GM23338 (cell line): ENCODE data around the gene VPS52.

Source experiments
- CTCF ChIP-seq, 2 experiments: fragments of 200-600 bp in 1 of 2; sonication (generic) in 1 of 2; conservative IDR thresholded peaks; 2 replicates each; pipeline versions ENCODE4 v1.5.1 to v1.6.1; 2016 to 2017; ENCODE audit warnings: antibody characterized with exemption in 2 of 2, low read depth in 2 of 2, mild to moderate bottlenecking in 2 of 2, moderate library complexity in 1 of 2
- EZH2 ChIP-seq: fragments of 200-600 bp; sonication (generic); IDR thresholded peaks from one replicate; pipeline ENCODE4 v1.8.0; 2017; ENCODE audit warnings: antibody characterized with exemption, mild to moderate bottlenecking, low read depth; ENCODE audit not compliant: unreplicated experiment
- EZH2phosphoT487 ChIP-seq: fragments of 200-600 bp; sonication (generic); IDR thresholded peaks from one replicate; pipeline ENCODE4 v1.8.1; 2018; ENCODE audit warnings: antibody characterized with exemption; ENCODE audit not compliant: unreplicated experiment
- POLR2AphosphoS5 ChIP-seq: IDR thresholded peaks from 2 replicates; pipeline ENCODE4 v1.6.1; 2016; ENCODE audit warnings: antibody characterized with exemption, low read depth
- REST ChIP-seq: IDR thresholded peaks from one replicate; pipeline ENCODE4 v1.6.1; 2018; ENCODE audit warnings: antibody characterized with exemption; ENCODE audit not compliant: unreplicated experiment
- STAT1 ChIP-seq: IDR thresholded peaks from one replicate; pipeline ENCODE4 v1.6.1; 2016; ENCODE audit warnings: antibody characterized with exemption; ENCODE audit not compliant: unreplicated experiment

GRCh38 chr6:33249732-33250630 lies 21.7 kb downstream of the VPS52 start:
- TF ChIP-seq CTCF (conservative IDR thresholded peaks at IDR 0.05; ENCODE audit: low read depth in 2 of 2), result no peak
- no peak for TF ChIP-seq EZH2
- TF ChIP-seq POLR2AphosphoS5, result no peak
- TF ChIP-seq STAT1, result no peak
- TF ChIP-seq EZH2phosphoT487, result no peak
- no peak for TF ChIP-seq REST
